Measurements from ENCODE around the gene NPTXR. TPM values are rescaled to one million over a fixed set of nuclear protein-coding genes. Genes with fewer than 3 reads are reported as not detected.

NPTXR gene
- total RNA-seq, 2 experiments from 2014 or later: 4.2 to 4.6 TPM

DNA sequence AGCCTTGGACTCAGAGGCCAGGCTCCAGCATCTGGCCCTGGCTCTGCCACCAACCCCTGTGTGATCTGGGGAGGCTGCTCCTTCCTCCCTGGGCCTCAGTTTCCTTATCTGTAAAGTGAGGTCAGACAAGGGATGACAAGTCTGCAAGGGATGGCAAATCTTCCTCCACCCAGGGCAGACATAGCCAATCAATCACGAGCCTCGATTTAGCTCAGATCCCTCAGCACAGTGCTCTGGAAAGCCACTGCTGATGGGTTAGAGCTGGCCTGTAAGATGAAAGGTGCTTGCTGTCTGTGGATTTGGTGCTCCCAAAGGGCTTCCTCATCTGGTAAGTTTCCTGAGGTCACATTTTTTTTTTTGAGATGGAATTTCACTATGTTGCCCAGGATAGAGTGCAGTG is 20.2 kb downstream of the NPTXR start:
- POLR2A ChIA-PET: no interaction called here
- no peaks in the 10 kb centered on the region for H3K27me3 ChIP-seq (ENCODE audit: control insufficient read depth in 1 of 2, insufficient read depth in 2 of 2, low read length in 2 of 2)
- Mint-ChIP-seq H3K27me3 (no peaks in the 10 kb centered on the region), H3K9me3 (no peaks in the 10 kb centered on the region), H3K36me3 (ENCODE audit: low read depth) (no peaks in the 10 kb centered on the region), H3K27ac (no peak overlapping the region), H3K4me3 (no peak overlapping the region), H3K4me1 (ENCODE audit: low read depth) (no peaks in the 10 kb centered on the region)
- H3K4me1 ChIP-seq (ENCODE audit: insufficient read depth, low read length): no peaks in the 10 kb centered on the region
- ATAC-seq (ENCODE audit: poor library complexity): no peak
- CTCF ChIA-PET: interaction anchor here (0.7 to 1.0 kb wide), 2 partner anchors 47 to 55 kb away, joined by 3 read pairs; no protein-coding TSS in a partner anchor
- H3K27ac ChIP-seq (ENCODE audit: low read depth in 1 of 2, low read length in 2 of 2): no peak overlapping the region
- H3K4me3 ChIP-seq (ENCODE audit: low read length): no peak overlapping the region
- intact Hi-C loops (cut with DNase I, micrococcal nuclease): no loop called here
- no peak for DNase-seq
- no peaks in the 10 kb centered on the region for H3K36me3 ChIP-seq (ENCODE audit: insufficient read depth, low read length)
- TF ChIP-seq, protein P1, sequence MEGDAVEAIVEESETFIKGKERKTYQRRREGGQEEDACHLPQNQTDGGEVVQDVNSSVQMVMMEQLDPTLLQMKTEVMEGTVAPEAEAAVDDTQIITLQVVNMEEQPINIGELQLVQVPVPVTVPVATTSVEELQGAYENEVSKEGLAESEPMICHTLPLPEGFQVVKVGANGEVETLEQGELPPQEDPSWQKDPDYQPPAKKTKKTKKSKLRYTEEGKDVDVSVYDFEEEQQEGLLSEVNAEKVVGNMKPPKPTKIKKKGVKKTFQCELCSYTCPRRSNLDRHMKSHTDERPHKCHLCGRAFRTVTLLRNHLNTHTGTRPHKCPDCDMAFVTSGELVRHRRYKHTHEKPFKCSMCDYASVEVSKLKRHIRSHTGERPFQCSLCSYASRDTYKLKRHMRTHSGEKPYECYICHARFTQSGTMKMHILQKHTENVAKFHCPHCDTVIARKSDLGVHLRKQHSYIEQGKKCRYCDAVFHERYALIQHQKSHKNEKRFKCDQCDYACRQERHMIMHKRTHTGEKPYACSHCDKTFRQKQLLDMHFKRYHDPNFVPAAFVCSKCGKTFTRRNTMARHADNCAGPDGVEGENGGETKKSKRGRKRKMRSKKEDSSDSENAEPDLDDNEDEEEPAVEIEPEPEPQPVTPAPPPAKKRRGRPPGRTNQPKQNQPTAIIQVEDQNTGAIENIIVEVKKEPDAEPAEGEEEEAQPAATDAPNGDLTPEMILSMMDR (IDR thresholded peaks at IDR 0.05): no peak
- H3K9me3 ChIP-seq (ENCODE audit: control insufficient read depth in 1 of 2, insufficient read depth in 1 of 2, low read length in 2 of 2): peaks cover 0 to 11% of the 10 kb centered on the region in 2 experiments

DNA sequence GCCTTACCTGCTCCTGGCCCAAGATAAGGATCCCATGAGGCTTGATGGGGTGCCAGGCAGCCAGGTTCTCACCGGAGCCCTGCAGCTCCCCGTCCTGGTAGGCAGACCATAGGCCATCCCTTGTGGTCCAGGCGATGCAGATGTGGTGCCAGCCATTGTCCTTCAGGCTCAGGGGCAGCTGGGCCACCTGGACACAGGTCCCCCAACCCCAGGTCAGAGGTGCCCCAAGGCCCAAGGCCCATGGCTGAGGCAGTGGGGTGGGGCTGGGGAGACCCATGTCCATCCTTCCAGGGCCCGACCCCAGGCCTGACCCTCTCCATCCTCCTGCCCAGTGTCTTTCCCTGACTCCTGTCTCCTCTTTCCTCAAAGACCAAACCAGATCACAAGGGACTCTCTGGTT is 20.8 kb downstream of the NPTXR start:
- Histone ChIP-seq H3K27ac (ENCODE audit: low read depth in 1 of 2, low read length in 2 of 2) (no peak overlapping the region), H3K9me3 (ENCODE audit: control insufficient read depth in 1 of 2, insufficient read depth in 1 of 2, low read length in 2 of 2) (peaks cover 0 to 8% of the 10 kb centered on the region in 2 experiments), H3K36me3 (ENCODE audit: insufficient read depth, low read length) (no peaks in the 10 kb centered on the region), H3K4me1 (ENCODE audit: insufficient read depth, low read length) (no peaks in the 10 kb centered on the region), H3K4me3 (ENCODE audit: low read length) (no peak overlapping the region), H3K27me3 (ENCODE audit: control insufficient read depth in 1 of 2, insufficient read depth in 2 of 2, low read length in 2 of 2) (no peaks in the 10 kb centered on the region)
- DNase-seq (no peak), ATAC-seq (ENCODE audit: poor library complexity) (no peak)
- Mint-ChIP-seq H3K27ac (no peak overlapping the region), H3K9me3 (no peaks in the 10 kb centered on the region), H3K4me1 (ENCODE audit: low read depth) (no peaks in the 10 kb centered on the region), H3K4me3 (no peak overlapping the region), H3K36me3 (ENCODE audit: low read depth) (no peaks in the 10 kb centered on the region), H3K27me3 (no peaks in the 10 kb centered on the region)
- ChIA-PET CTCF (no interaction called here), POLR2A (no interaction called here)
- TF ChIP-seq, protein P1 (IDR thresholded peaks at IDR 0.05): no peak
- intact Hi-C loops (cut with DNase I, micrococcal nuclease): no loop called here

DNA sequence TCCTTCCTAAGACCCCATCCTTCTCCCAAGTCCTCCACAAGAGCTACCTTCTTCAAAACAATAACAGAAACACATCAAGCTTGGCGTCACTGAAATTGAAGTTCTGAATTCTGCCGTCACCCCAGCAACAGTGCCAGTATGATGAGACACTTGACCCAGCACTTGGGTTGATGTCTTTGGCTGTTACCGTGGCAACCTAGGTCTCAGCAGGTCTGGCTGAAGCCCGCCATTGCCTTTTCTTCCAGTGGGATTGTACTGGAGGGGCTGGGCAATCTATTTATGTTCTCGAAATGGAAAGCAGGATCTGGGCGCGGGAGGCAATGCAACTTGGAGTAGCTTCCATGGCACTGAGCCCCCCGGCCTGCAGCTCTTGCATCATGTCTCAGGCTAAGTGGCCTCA is 23.8 kb downstream of the NPTXR start:
- Histone ChIP-seq H3K36me3 (ENCODE audit: insufficient read depth, low read length) (no peaks in the 10 kb centered on the region), H3K4me3 (ENCODE audit: low read length) (no peak overlapping the region), H3K4me1 (ENCODE audit: insufficient read depth, low read length) (no peaks in the 10 kb centered on the region), H3K27me3 (ENCODE audit: control insufficient read depth in 1 of 2, insufficient read depth in 2 of 2, low read length in 2 of 2) (no peaks in the 10 kb centered on the region), H3K9me3 (ENCODE audit: control insufficient read depth in 1 of 2, insufficient read depth in 1 of 2, low read length in 2 of 2) (peaks cover 0 to 8% of the 10 kb centered on the region in 2 experiments), H3K27ac (ENCODE audit: low read depth in 1 of 2, low read length in 2 of 2) (no peak overlapping the region)
- TF ChIP-seq, protein P1 (IDR thresholded peaks at IDR 0.05): no peak
- H3K4me1 Mint-ChIP-seq (ENCODE audit: low read depth): no peaks in the 10 kb centered on the region
- intact Hi-C loops (cut with DNase I, micrococcal nuclease): no loop called here
- no peak overlapping the region for H3K27ac Mint-ChIP-seq
- no peaks in the 10 kb centered on the region for H3K36me3 Mint-ChIP-seq (ENCODE audit: low read depth)
- ChIA-PET CTCF (no interaction called here), POLR2A (no interaction called here)
- DNase-seq (no peak), ATAC-seq (ENCODE audit: poor library complexity) (no peak)
- H3K27me3 Mint-ChIP-seq: peaks cover 1% of the 10 kb centered on the region
- no peaks in the 10 kb centered on the region for H3K9me3 Mint-ChIP-seq
- no peak overlapping the region for H3K4me3 Mint-ChIP-seq

Data from CD4-positive, alpha-beta T cell (primary cell).